ENCODE results near the gene PBX1.
"Not testable (repeated sequence)": the region's sequence is repeated elsewhere in the genome, so short reads cannot be mapped to it uniquely, and the experiment has no call there.

The PBX1 gene

GRCh38 chr1:164596172-164596571 is 37.2 kb downstream of the PBX1 start:
- TF ChIP-seq POLR2A (IDR thresholded peaks at IDR 0.05; ENCODE audit: low read depth, low read length), result no peak
- TF ChIP-seq POU2F2 (IDR thresholded peaks at IDR 0.05; ENCODE audit: low read depth, low read length), result no peak
- FAIRE-seq, result no peak
- DNase-seq (ENCODE audit: insufficient read length, low spot score), result no peak

- no peak for TF ChIP-seq SPI1 (IDR thresholded peaks at IDR 0.05; ENCODE audit: low read depth, low read length)
- TF ChIP-seq POLR2A (IDR thresholded peaks at IDR 0.05; ENCODE audit: low read depth, low read length), result no peak
- no peak for TF ChIP-seq TAF1 (IDR thresholded peaks at IDR 0.05; ENCODE audit: low read depth, low read length)
- TF ChIP-seq POLR2AphosphoS5 (IDR thresholded peaks at IDR 0.05; ENCODE audit: low read depth, low read length), result no peak
- no peak for TF ChIP-seq POU2F2 (IDR thresholded peaks at IDR 0.05; ENCODE audit: low read depth, low read length)
- TF ChIP-seq PAX5 (IDR thresholded peaks at IDR 0.05; ENCODE audit: insufficient read depth, low read length, severe bottlenecking), result no peak
- DNase-seq (ENCODE audit: insufficient read length, low spot score) (no peak), FAIRE-seq (no peak)
Measured at GRCh38 chr1:164598719-164599118, 39.7 kb downstream of the PBX1 start.

GRCh38 chr1:164599272-164599671 is 40.3 kb downstream of the PBX1 start:
- DNase-seq (ENCODE audit: insufficient read length, low spot score) (no peak), FAIRE-seq (no peak)
- TF ChIP-seq POLR2A (IDR thresholded peaks at IDR 0.05; ENCODE audit: low read depth, low read length) (no peak), SPI1 (IDR thresholded peaks at IDR 0.05; ENCODE audit: low read depth, low read length) (no peak), TAF1 (IDR thresholded peaks at IDR 0.05; ENCODE audit: low read depth, low read length) (no peak), POLR2AphosphoS5 (IDR thresholded peaks at IDR 0.05; ENCODE audit: low read depth, low read length) (no peak)

- DNase-seq (ENCODE audit: insufficient read length, low spot score) (no peak), FAIRE-seq (no peak)
- TF ChIP-seq TAF1 (IDR thresholded peaks at IDR 0.05; ENCODE audit: low read depth, low read length) (no peak), POLR2A (IDR thresholded peaks at IDR 0.05; ENCODE audit: low read depth, low read length) (no peak), POU2F2 (IDR thresholded peaks at IDR 0.05; ENCODE audit: low read depth, low read length) (no peak), POLR2AphosphoS5 (IDR thresholded peaks at IDR 0.05; ENCODE audit: low read depth, low read length) (no peak), PAX5 (IDR thresholded peaks at IDR 0.05; ENCODE audit: insufficient read depth, low read length, severe bottlenecking) (no peak), SPI1 (IDR thresholded peaks at IDR 0.05; ENCODE audit: low read depth, low read length) (no peak)
Measured at GRCh38 chr1:164601399-164602100, 42.6 kb downstream of the PBX1 start.

GRCh38 chr1:164602101-164602422 is 43.1 kb downstream of the PBX1 start:
- no peak for FAIRE-seq
- TF ChIP-seq POLR2A (IDR thresholded peaks at IDR 0.05; ENCODE audit: low read depth, low read length), result no peak
- no peak for TF ChIP-seq TAF1 (IDR thresholded peaks at IDR 0.05; ENCODE audit: low read depth, low read length)
- TF ChIP-seq POLR2AphosphoS5 (IDR thresholded peaks at IDR 0.05; ENCODE audit: low read depth, low read length), result no peak
- TF ChIP-seq SPI1 (IDR thresholded peaks at IDR 0.05; ENCODE audit: low read depth, low read length), result no peak
- TF ChIP-seq PAX5 (IDR thresholded peaks at IDR 0.05; ENCODE audit: insufficient read depth, low read length, severe bottlenecking), result no peak
- TF ChIP-seq POU2F2 (IDR thresholded peaks at IDR 0.05; ENCODE audit: low read depth, low read length), result no peak

GRCh38 chr1:164602480-164603093 is 43.6 kb downstream of the PBX1 start:
- no peak for TF ChIP-seq POLR2A (IDR thresholded peaks at IDR 0.05; ENCODE audit: low read depth, low read length)
- no peak for TF ChIP-seq POLR2AphosphoS5 (IDR thresholded peaks at IDR 0.05; ENCODE audit: low read depth, low read length)
- TF ChIP-seq PAX5 (IDR thresholded peaks at IDR 0.05; ENCODE audit: insufficient read depth, low read length, severe bottlenecking), result no peak
- TF ChIP-seq TAF1 (IDR thresholded peaks at IDR 0.05; ENCODE audit: low read depth, low read length), result no peak
- no peak for TF ChIP-seq SPI1 (IDR thresholded peaks at IDR 0.05; ENCODE audit: low read depth, low read length)
- no peak for TF ChIP-seq POU2F2 (IDR thresholded peaks at IDR 0.05; ENCODE audit: low read depth, low read length)
- DNase-seq (ENCODE audit: insufficient read length, low spot score) (no peak), FAIRE-seq (no peak)

More at GRCh38 chr1:164602101-164602422, 43.1 kb downstream of the PBX1 start:
- DNase-seq (ENCODE audit: insufficient read length, low spot score), result no peak

- FAIRE-seq, result not testable (repeated sequence)
Measured at GRCh38 chr1:164603805-164604204, 44.8 kb downstream of the PBX1 start.

GRCh38 chr1:164604541-164604940 is 45.6 kb downstream of the PBX1 start:
- TF ChIP-seq POLR2A (IDR thresholded peaks at IDR 0.05; ENCODE audit: low read depth, low read length) (no peak), POLR2AphosphoS5 (IDR thresholded peaks at IDR 0.05; ENCODE audit: low read depth, low read length) (no peak), PAX5 (IDR thresholded peaks at IDR 0.05; ENCODE audit: insufficient read depth, low read length, severe bottlenecking) (no peak)
- FAIRE-seq (no peak), DNase-seq (ENCODE audit: insufficient read length, low spot score) (no peak)

More at GRCh38 chr1:164603805-164604204, 44.8 kb downstream of the PBX1 start:
- not testable (repeated sequence) for DNase-seq (ENCODE audit: insufficient read length, low spot score)

GRCh38 chr1:164605254-164606091 is 46.5 kb downstream of the PBX1 start:
- FAIRE-seq, result no peak
- TF ChIP-seq POU2F2 (IDR thresholded peaks at IDR 0.05; ENCODE audit: low read depth, low read length) (no peak), PAX5 (IDR thresholded peaks at IDR 0.05; ENCODE audit: insufficient read depth, low read length, severe bottlenecking) (no peak), POLR2A (IDR thresholded peaks at IDR 0.05; ENCODE audit: low read depth, low read length) (no peak), TAF1 (IDR thresholded peaks at IDR 0.05; ENCODE audit: low read depth, low read length) (no peak), POLR2AphosphoS5 (IDR thresholded peaks at IDR 0.05; ENCODE audit: low read depth, low read length) (no peak), SPI1 (IDR thresholded peaks at IDR 0.05; ENCODE audit: low read depth, low read length) (no peak)
- no peak for DNase-seq (ENCODE audit: insufficient read length, low spot score)

- TF ChIP-seq SPI1 (IDR thresholded peaks at IDR 0.05; ENCODE audit: low read depth, low read length) (no peak), POLR2A (IDR thresholded peaks at IDR 0.05; ENCODE audit: low read depth, low read length) (no peak), PAX5 (IDR thresholded peaks at IDR 0.05; ENCODE audit: insufficient read depth, low read length, severe bottlenecking) (no peak), POLR2AphosphoS5 (IDR thresholded peaks at IDR 0.05; ENCODE audit: low read depth, low read length) (no peak), TAF1 (IDR thresholded peaks at IDR 0.05; ENCODE audit: low read depth, low read length) (no peak), POU2F2 (IDR thresholded peaks at IDR 0.05; ENCODE audit: low read depth, low read length) (no peak)
- DNase-seq (ENCODE audit: insufficient read length, low spot score) (no peak), FAIRE-seq (no peak)
Measured at GRCh38 chr1:164607351-164607750, 48.4 kb downstream of the PBX1 start.

Measured in GM12891 (cell line).